SK-N-MC (cell line): ENCODE results near the gene CTPS1.

Source experiments
- EZH2 ChIP-seq: fragments of 200-600 bp; sonication (generic); IDR thresholded peaks from one replicate; pipeline ENCODE4 v1.6.1; 2017; ENCODE audit warnings: antibody characterized with exemption
- POLR2AphosphoS5 ChIP-seq: IDR thresholded peaks from 2 replicates; pipeline ENCODE4 v1.6.1; 2012; ENCODE audit warnings: mild to moderate bottlenecking, low read depth, low read length, borderline replicate concordance

DNA sequence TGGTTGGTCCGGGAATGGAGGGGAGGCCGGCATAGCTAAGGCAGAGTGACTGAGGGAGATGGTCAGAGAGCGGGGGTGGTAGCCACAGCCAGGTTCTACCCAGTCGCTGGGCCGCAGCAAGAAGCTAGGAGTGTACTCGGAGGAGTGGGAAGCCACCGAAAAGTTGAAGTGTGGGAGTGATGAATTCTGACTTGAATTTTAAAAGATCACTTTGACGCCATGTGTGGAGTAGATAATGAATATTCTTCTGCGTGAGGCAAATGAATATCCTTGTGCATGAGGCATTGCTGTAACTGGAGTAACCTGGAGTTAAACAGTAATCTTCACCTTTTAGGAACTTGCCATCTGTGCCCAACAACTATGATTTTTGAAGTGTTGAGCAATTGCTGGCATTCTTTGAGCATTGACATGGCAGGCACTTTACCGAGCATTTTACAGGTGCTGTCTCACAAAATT is 6.9 kb downstream of the CTPS1 start:
- no peak for TF ChIP-seq POLR2AphosphoS5
- no peak for TF ChIP-seq EZH2
